Testis (tissue), 2 donors: ENCODE data around the gene NLRP3.

ENCODE experiments used
- CTCF ChIP-seq, 3 experiments: fragments of 450-650 bp in 2 of 3; fragments of 200-600 bp in 1 of 3; sonication (generic) in 1 of 3; IDR thresholded peaks; one replicate each; pipeline ENCODE4 v1.5.1; 2016 to 2019; ENCODE audit warnings: antibody characterized with exemption in 3 of 3, mild to moderate bottlenecking in 2 of 3, moderate library complexity in 1 of 3
- POLR2A ChIP-seq: fragments of 450-650 bp; IDR thresholded peaks from one replicate; pipeline ENCODE4 v1.6.1; 2017; ENCODE audit warnings: antibody characterized with exemption, mild to moderate bottlenecking, moderate library complexity

- no peak for TF ChIP-seq CTCF (IDR thresholded peaks at IDR 0.05)
- TF ChIP-seq POLR2A = no peak
These were observed 78.8 kb downstream of the NLRP3 start for GRCh38 chr1:247494767-247495166.
